ENCODE measurements around the gene SLIT3. TPM values are rescaled to one million over a fixed set of nuclear protein-coding genes. Genes with fewer than 3 reads are reported as not detected.

Gene SLIT3
- total and polyA plus RNA-seq, 2 experiments from 2014 or later, result 0.59 to 0.71 TPM

- H3K9me2 ChIP-seq (ENCODE audit: insufficient read depth), result peaks cover 8% of the 10 kb centered on the region; the same call in 1 of the 2 replicates
- H4K20me1 ChIP-seq (replicated peaks; ENCODE audit: insufficient read depth), result no peaks in the 10 kb centered on the region
- ATAC-seq (no peak), DNase-seq (ENCODE audit: low spot score) (peak; percentile 9)
- H3K27ac ChIP-seq (ENCODE audit: low read depth), result no peak overlapping the region
- TF ChIP-seq, protein P1, sequence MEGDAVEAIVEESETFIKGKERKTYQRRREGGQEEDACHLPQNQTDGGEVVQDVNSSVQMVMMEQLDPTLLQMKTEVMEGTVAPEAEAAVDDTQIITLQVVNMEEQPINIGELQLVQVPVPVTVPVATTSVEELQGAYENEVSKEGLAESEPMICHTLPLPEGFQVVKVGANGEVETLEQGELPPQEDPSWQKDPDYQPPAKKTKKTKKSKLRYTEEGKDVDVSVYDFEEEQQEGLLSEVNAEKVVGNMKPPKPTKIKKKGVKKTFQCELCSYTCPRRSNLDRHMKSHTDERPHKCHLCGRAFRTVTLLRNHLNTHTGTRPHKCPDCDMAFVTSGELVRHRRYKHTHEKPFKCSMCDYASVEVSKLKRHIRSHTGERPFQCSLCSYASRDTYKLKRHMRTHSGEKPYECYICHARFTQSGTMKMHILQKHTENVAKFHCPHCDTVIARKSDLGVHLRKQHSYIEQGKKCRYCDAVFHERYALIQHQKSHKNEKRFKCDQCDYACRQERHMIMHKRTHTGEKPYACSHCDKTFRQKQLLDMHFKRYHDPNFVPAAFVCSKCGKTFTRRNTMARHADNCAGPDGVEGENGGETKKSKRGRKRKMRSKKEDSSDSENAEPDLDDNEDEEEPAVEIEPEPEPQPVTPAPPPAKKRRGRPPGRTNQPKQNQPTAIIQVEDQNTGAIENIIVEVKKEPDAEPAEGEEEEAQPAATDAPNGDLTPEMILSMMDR (conservative IDR thresholded peaks at IDR 0.05; ENCODE audit: low read depth in 2 of 2), result no peak
- TF ChIP-seq ZNF114 (CRISPR knock-in tag; IDR thresholded peaks at IDR 0.05), result no peak
- no peak for TF ChIP-seq STAT1 (IDR thresholded peaks at IDR 0.05; ENCODE audit: unreplicated experiment)
- TF ChIP-seq CREB1 (CRISPR knock-in tag; IDR thresholded peaks at IDR 0.05; ENCODE audit: low read depth), result no peak
- TF ChIP-seq ETS1 (IDR thresholded peaks at IDR 0.05), result no peak
- no peak for TF ChIP-seq NANOG (IDR thresholded peaks at IDR 0.05; ENCODE audit: borderline replicate concordance)
- no peak for TF ChIP-seq EZH2 (IDR thresholded peaks at IDR 0.05; ENCODE audit: low read depth, unreplicated experiment)
- TF ChIP-seq REST (IDR thresholded peaks at IDR 0.05; ENCODE audit: unreplicated experiment), result no peak
- TF ChIP-seq JUNB (IDR thresholded peaks at IDR 0.05; ENCODE audit: unreplicated experiment), result no peak
- no peak for TF ChIP-seq ZNF331 (CRISPR knock-in tag; IDR thresholded peaks at IDR 0.05; ENCODE audit: low read depth)
- no peak for TF ChIP-seq ZNF462 (CRISPR knock-in tag; IDR thresholded peaks at IDR 0.05)
- no peak for TF ChIP-seq POLR2AphosphoS5 (IDR thresholded peaks at IDR 0.05; ENCODE audit: low read depth)
- no peak for TF ChIP-seq EZH2phosphoT487 (IDR thresholded peaks at IDR 0.05; ENCODE audit: unreplicated experiment)
- no peak overlapping the region for H2AFZ ChIP-seq
- H3K4me1 Mint-ChIP-seq, result peaks cover 2% of the 10 kb centered on the region; the same call in 1 of the 3 replicates
- no peaks in the 10 kb centered on the region for H3K9me3 Mint-ChIP-seq
- no peak overlapping the region for H3K4me2 ChIP-seq
- H3K4me1 ChIP-seq (ENCODE audit: insufficient read depth), result no peaks in the 10 kb centered on the region
- no peak overlapping the region for H3K27ac Mint-ChIP-seq
- no peak overlapping the region for H3K4me3 Mint-ChIP-seq
- no peaks in the 10 kb centered on the region for H3F3A ChIP-seq (replicated peaks; ENCODE audit: low read depth)
- no peaks in the 10 kb centered on the region for H3K36me3 ChIP-seq (ENCODE audit: insufficient read depth)
- H3K4me3 ChIP-seq, result no peak overlapping the region
- H3K27me3 Mint-ChIP-seq (ENCODE audit: insufficient read depth, low read depth, poor library complexity), result peaks cover 6% of the 10 kb centered on the region
- no peaks in the 10 kb centered on the region for H3K36me3 Mint-ChIP-seq (ENCODE audit: low read depth)
- no peaks in the 10 kb centered on the region for H3K79me2 ChIP-seq (replicated peaks; ENCODE audit: insufficient read depth)
- H3K27me3 ChIP-seq (ENCODE audit: insufficient read depth), result no peaks in the 10 kb centered on the region
Observed at GRCh38 chr5:168781941-168782571, 518.9 kb downstream of the SLIT3 start.

Measured in GM23338 (cell line).